ENCODE measurements around the gene ZNF8. TPM values are rescaled to one million over a fixed set of nuclear protein-coding genes. Genes with fewer than 3 reads are reported as not detected.
"Not testable (repeated sequence)": the region's sequence is repeated elsewhere in the genome, so short reads cannot be mapped to it uniquely, and the experiment has no call there.

ZNF8 gene
- total RNA-seq, 2 donors from 2014 or later, result 6.1 to 9.3 TPM

GRCh38 chr19:58248886-58249285 lies 29.9 kb upstream of the ZNF8 start:
- intact Hi-C loops (cut with DNase I), result no loop called here
- no peak for DNase-seq (ENCODE audit: low spot score)
- H3K36me3 ChIP-seq, result peaks cover 8 to 61% of the 10 kb centered on the region in 2 donors
- no peaks in the 10 kb centered on the region for H3K4me1 ChIP-seq (replicated peaks)
- no peaks in the 10 kb centered on the region for H3K9me3 ChIP-seq
- H3K4me3 ChIP-seq, result no peak overlapping the region
- H3K27me3 ChIP-seq (replicated peaks; ENCODE audit: insufficient read depth), result no peaks in the 10 kb centered on the region
- WGBS, result 100% methylated on average over 3 of the region's 3 CpGs
- no peak overlapping the region for H3K27ac ChIP-seq
- TF ChIP-seq POLR2AphosphoS5 (IDR thresholded peaks at IDR 0.05), result no peak
- TF ChIP-seq CTCF (IDR thresholded peaks at IDR 0.05), result no peak
- TF ChIP-seq POLR2A (IDR thresholded peaks at IDR 0.05), result no peak

- no peaks in the 10 kb centered on the region for H3K4me1 ChIP-seq (replicated peaks)
- no peak overlapping the region for H3K4me3 ChIP-seq
- DNase-seq (ENCODE audit: low spot score), result no peak
- intact Hi-C loops (cut with DNase I), result no loop called here
- H3K27ac ChIP-seq, result no peak overlapping the region
- TF ChIP-seq CTCF (IDR thresholded peaks at IDR 0.05) (no peak), POLR2A (IDR thresholded peaks at IDR 0.05) (no peak), POLR2AphosphoS5 (IDR thresholded peaks at IDR 0.05) (no peak)
- H3K36me3 ChIP-seq, result peaks cover 4 to 32% of the 10 kb centered on the region in 2 donors
- H3K27me3 ChIP-seq (replicated peaks; ENCODE audit: insufficient read depth), result no peaks in the 10 kb centered on the region
- H3K9me3 ChIP-seq, result no peaks in the 10 kb centered on the region
- WGBS, result 97% methylated on average over 2 of the region's 2 CpGs
Observed at GRCh38 chr19:58252102-58252685, 26.6 kb upstream of the ZNF8 start.

DNA sequence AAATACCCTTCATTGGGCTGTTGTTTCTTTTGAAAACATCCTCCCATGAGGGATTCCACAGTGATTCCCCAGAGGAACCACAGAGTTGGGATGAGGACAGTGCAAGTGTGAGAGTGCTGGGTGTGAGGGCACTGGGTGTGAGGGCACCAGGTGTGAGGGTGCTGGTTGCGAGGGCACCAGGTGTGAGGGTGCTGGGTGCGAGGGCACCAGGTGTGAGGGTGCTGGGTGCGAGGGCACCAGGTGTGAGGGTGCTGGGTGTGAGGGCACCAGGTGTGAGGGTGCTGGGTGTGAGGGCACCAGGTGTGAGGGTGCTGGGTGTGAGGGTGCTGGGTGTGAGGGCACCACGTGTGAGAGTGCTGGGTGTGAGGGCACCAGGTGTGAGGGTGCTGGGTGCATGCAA lies 20.5 kb upstream of the ZNF8 start:
- Histone ChIP-seq H3K36me3 (peaks cover 7 to 11% of the 10 kb centered on the region in 2 donors), H3K9me3 (peaks cover 24% of the 10 kb centered on the region)
- H3K4me3 ChIP-seq; H3K27ac ChIP-seq; H3K27me3 ChIP-seq (replicated peaks; ENCODE audit: insufficient read depth); H3K4me1 ChIP-seq (replicated peaks); DNase-seq (ENCODE audit: low spot score); intact Hi-C loops (cut with DNase I): not testable (repeated sequence)
- WGBS, result 95% methylated on average over 4 of the region's 4 CpGs

- Histone ChIP-seq H3K9me3 (peaks cover 37% of the 10 kb centered on the region), H3K27me3 (replicated peaks; ENCODE audit: insufficient read depth) (no peaks in the 10 kb centered on the region), H3K27ac (no peak overlapping the region), H3K4me1 (replicated peaks) (no peaks in the 10 kb centered on the region), H3K4me3 (no peak overlapping the region), H3K36me3 (peaks cover 7 to 16% of the 10 kb centered on the region in 2 donors)
- DNase-seq (ENCODE audit: low spot score), result no peak
- intact Hi-C loops (cut with DNase I), result no loop called here
- 96% methylated on average over 3 of the region's 3 CpGs for WGBS
- no peak for TF ChIP-seq POLR2AphosphoS5 (IDR thresholded peaks at IDR 0.05)
- no peak for TF ChIP-seq CTCF (IDR thresholded peaks at IDR 0.05)
- no peak for TF ChIP-seq POLR2A (IDR thresholded peaks at IDR 0.05)
Observed at GRCh38 chr19:58261600-58261967, 17.2 kb upstream of the ZNF8 start.

- Histone ChIP-seq H3K27ac (no peak overlapping the region), H3K9me3 (peaks cover 37% of the 10 kb centered on the region), H3K4me1 (replicated peaks) (no peaks in the 10 kb centered on the region), H3K36me3 (peaks cover 7 to 16% of the 10 kb centered on the region in 2 donors), H3K27me3 (replicated peaks; ENCODE audit: insufficient read depth) (no peaks in the 10 kb centered on the region), H3K4me3 (no peak overlapping the region)
- no peak for DNase-seq (ENCODE audit: low spot score)
- WGBS, result 94% methylated on average over 19 of the region's 19 CpGs
- intact Hi-C loops (cut with DNase I), result no loop called here
- no peak for TF ChIP-seq POLR2A (IDR thresholded peaks at IDR 0.05)
- no peak for TF ChIP-seq CTCF (IDR thresholded peaks at IDR 0.05)
- TF ChIP-seq POLR2AphosphoS5 (IDR thresholded peaks at IDR 0.05), result no peak
Observed at GRCh38 chr19:58261968-58262921, 16.5 kb upstream of the ZNF8 start.
